WTC11 (cell line): ENCODE measurements around the gene C1orf35. TPM values are rescaled to one million over a fixed set of nuclear protein-coding genes. Genes with fewer than 3 reads are reported as not detected.

Experiments used
- ATAC-seq: fragments of 200-7000 bp; cut with Tn5 transposase; 2 replicates; pipeline ENCODE4 v1.10.0; 2021; ENCODE audit warnings: mild to moderate bottlenecking, moderate library complexity
- CTCF ChIA-PET: fragments of 300-600 bp; sonication (Branson Sonifier 250); formaldehyde crosslinking; loops from one replicate; lab custom pipeline; 2021; ENCODE audit warnings: antibody characterized with exemption; lab: Charles Lee
- POLR2A ChIA-PET: fragments of 350-600 bp; sonication (Branson Sonifier 250); formaldehyde crosslinking; loops from one replicate; lab custom pipeline; 2021; ENCODE audit warnings: antibody characterized with exemption; lab: Charles Lee
- DNase-seq: peaks from one replicate; pipeline ENCODE4 v3.0.0; 2021; ENCODE audit warnings: low spot score
- H3K27ac Mint-ChIP-seq: 2 replicates; pipeline ENCODE4 v1.8.0; 2021; ENCODE audit warnings: mixed read lengths
- H3K27me3 Mint-ChIP-seq: 2 replicates; pipeline ENCODE4 v1.8.0; 2021; ENCODE audit warnings: low read depth, mild to moderate bottlenecking, moderate library complexity, mixed read lengths
- H3K36me3 Mint-ChIP-seq: 2 replicates; pipeline ENCODE4 v1.8.0; 2021; ENCODE audit warnings: mixed read lengths
- H3K4me1 Mint-ChIP-seq: 2 replicates; pipeline ENCODE4 v1.8.0; 2022; ENCODE audit warnings: mixed read lengths
- H3K4me3 Mint-ChIP-seq: 2 replicates; pipeline ENCODE4 v1.8.0; 2021; ENCODE audit warnings: mild to moderate bottlenecking, moderate library complexity, mixed read lengths
- H3K9me3 Mint-ChIP-seq: 2 replicates; pipeline ENCODE4 v1.8.0; 2021; ENCODE audit warnings: mixed read lengths
- ATF3 ChIP-seq: sonication (generic); formaldehyde crosslinking; conservative IDR thresholded peaks from 2 replicates; pipeline ENCODE4 v1.8.1; 2022; ENCODE audit warnings: mild to moderate bottlenecking, missing genetic modification reagents
- CREM ChIP-seq: sonication (generic); formaldehyde crosslinking; IDR thresholded peaks from 2 replicates; pipeline ENCODE4 v1.8.1; 2022; ENCODE audit warnings: mild to moderate bottlenecking, missing genetic modification reagents, moderate library complexity
- ETV6 ChIP-seq: sonication (generic); formaldehyde crosslinking; IDR thresholded peaks from 2 replicates; pipeline ENCODE4 v1.8.1; 2022; ENCODE audit warnings: mild to moderate bottlenecking, missing genetic modification reagents
- GABPB1 ChIP-seq: sonication (generic); formaldehyde crosslinking; IDR thresholded peaks from 2 replicates; pipeline ENCODE4 v1.8.1; 2023; ENCODE audit warnings: mild to moderate bottlenecking, missing genetic modification reagents
- JAZF1 ChIP-seq: fragments of 250-450 bp; sonication (Bioruptor Pico); IDR thresholded peaks from 2 replicates; pipeline ENCODE4 v1.9.0; 2021; ENCODE audit warnings: moderate library complexity, mild to moderate bottlenecking, inconsistent platforms
- NFYB ChIP-seq: sonication (generic); formaldehyde crosslinking; conservative IDR thresholded peaks from 2 replicates; pipeline ENCODE4 v1.8.0; 2022; ENCODE audit warnings: low read depth, missing genetic modification reagents
- NR3C1 ChIP-seq: sonication (generic); formaldehyde crosslinking; conservative IDR thresholded peaks from 2 replicates; pipeline ENCODE4 v1.8.1; 2023; ENCODE audit warnings: low read depth, mild to moderate bottlenecking, missing genetic modification reagents
- PREB ChIP-seq: sonication (generic); formaldehyde crosslinking; IDR thresholded peaks from 2 replicates; pipeline ENCODE4 v1.8.1; 2022; ENCODE audit warnings: mild to moderate bottlenecking, missing genetic modification reagents, moderate library complexity, borderline replicate concordance
- RELA ChIP-seq: sonication (generic); formaldehyde crosslinking; IDR thresholded peaks from 2 replicates; pipeline ENCODE4 v1.8.1; 2022; ENCODE audit warnings: missing genetic modification reagents, mild to moderate bottlenecking, borderline replicate concordance
- TP53 ChIP-seq: sonication (generic); formaldehyde crosslinking; IDR thresholded peaks from 2 replicates; pipeline ENCODE4 v1.8.1; 2023; ENCODE audit warnings: mild to moderate bottlenecking, missing genetic modification reagents
- total RNA-seq: library from RNA; stranded (reverse); gene quantifications from 3 replicates; pipeline ENCODE4 v1.2.3, GENCODE V29; 2021
- TF ChIP-seq, protein P1 (sequence below): fragments of 200-600 bp; IDR thresholded peaks from 2 replicates; pipeline ENCODE4 v1.8.0; 2022; ENCODE audit warnings: antibody characterized with exemption
- TF ChIP-seq, protein P2 (sequence below): fragments of 250-450 bp; sonication (Bioruptor Pico); conservative IDR thresholded peaks from 2 replicates; pipeline ENCODE4 v1.9.0; 2021; ENCODE audit warnings: mild to moderate bottlenecking
- TF ChIP-seq, protein P3 (sequence below): sonication (generic); formaldehyde crosslinking; IDR thresholded peaks from 2 replicates; pipeline ENCODE4 v1.8.1; 2023; ENCODE audit warnings: mild to moderate bottlenecking, missing genetic modification reagents
- TF ChIP-seq, protein P4 (sequence below): sonication (generic); formaldehyde crosslinking; IDR thresholded peaks from 2 replicates; pipeline ENCODE4 v1.8.1; 2022; ENCODE audit warnings: low read depth, mild to moderate bottlenecking, moderate library complexity, missing genetic modification reagents, borderline replicate concordance
- TF ChIP-seq, protein P5 (sequence below): sonication (generic); formaldehyde crosslinking; IDR thresholded peaks from 2 replicates; pipeline ENCODE4 v1.8.1; 2023; ENCODE audit warnings: mild to moderate bottlenecking, missing genetic modification reagents, borderline replicate concordance

The C1orf35 gene
- total RNA-seq, 1 experiment from 2014 or later: 33.8 TPM

DNA sequence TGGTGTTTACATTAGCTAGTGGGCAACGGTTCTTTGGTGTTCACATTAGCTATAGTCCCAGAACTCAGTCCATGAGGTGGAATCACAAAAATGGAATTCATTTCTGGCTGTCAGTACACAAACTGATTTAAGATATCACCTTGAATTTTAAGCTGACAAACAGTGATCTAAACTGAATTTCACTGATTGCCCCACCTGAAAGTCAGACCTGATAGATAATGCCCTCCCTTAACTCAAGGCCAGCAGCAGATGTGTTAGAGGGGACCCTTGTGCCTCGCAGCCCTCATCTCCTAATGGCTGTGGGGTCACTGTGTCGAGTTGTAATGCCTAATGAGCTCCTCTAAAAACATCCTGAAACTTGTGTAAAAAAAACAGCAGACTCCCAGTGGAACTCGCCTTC lies 12.0 kb downstream of the C1orf35 start:
- ChIA-PET POLR2A (interaction anchor here (2.0 kb wide), 1 partner anchor 9 kb away, joined by 4 read pairs; the partner anchor contains the start of gene ARF1), CTCF (interaction anchor here (1.1 to 1.3 kb wide), 2 partner anchors 19 to 86 kb away, joined by 3 to 6 read pairs; no protein-coding TSS in a partner anchor)
- Mint-ChIP-seq H3K9me3 (peaks cover 11% of the 10 kb centered on the region), H3K4me1 (peaks cover 28% of the 10 kb centered on the region), H3K27me3 (no peaks in the 10 kb centered on the region), H3K4me3 (no peak overlapping the region), H3K27ac (no peak overlapping the region; the same call in 1 of the 2 replicates), H3K36me3 (peaks cover 35% of the 10 kb centered on the region)
- DNase-seq (no peak), ATAC-seq (no peak)
- TF ChIP-seq, protein P1, sequence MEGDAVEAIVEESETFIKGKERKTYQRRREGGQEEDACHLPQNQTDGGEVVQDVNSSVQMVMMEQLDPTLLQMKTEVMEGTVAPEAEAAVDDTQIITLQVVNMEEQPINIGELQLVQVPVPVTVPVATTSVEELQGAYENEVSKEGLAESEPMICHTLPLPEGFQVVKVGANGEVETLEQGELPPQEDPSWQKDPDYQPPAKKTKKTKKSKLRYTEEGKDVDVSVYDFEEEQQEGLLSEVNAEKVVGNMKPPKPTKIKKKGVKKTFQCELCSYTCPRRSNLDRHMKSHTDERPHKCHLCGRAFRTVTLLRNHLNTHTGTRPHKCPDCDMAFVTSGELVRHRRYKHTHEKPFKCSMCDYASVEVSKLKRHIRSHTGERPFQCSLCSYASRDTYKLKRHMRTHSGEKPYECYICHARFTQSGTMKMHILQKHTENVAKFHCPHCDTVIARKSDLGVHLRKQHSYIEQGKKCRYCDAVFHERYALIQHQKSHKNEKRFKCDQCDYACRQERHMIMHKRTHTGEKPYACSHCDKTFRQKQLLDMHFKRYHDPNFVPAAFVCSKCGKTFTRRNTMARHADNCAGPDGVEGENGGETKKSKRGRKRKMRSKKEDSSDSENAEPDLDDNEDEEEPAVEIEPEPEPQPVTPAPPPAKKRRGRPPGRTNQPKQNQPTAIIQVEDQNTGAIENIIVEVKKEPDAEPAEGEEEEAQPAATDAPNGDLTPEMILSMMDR: no peak
- TF ChIP-seq, protein P2, sequence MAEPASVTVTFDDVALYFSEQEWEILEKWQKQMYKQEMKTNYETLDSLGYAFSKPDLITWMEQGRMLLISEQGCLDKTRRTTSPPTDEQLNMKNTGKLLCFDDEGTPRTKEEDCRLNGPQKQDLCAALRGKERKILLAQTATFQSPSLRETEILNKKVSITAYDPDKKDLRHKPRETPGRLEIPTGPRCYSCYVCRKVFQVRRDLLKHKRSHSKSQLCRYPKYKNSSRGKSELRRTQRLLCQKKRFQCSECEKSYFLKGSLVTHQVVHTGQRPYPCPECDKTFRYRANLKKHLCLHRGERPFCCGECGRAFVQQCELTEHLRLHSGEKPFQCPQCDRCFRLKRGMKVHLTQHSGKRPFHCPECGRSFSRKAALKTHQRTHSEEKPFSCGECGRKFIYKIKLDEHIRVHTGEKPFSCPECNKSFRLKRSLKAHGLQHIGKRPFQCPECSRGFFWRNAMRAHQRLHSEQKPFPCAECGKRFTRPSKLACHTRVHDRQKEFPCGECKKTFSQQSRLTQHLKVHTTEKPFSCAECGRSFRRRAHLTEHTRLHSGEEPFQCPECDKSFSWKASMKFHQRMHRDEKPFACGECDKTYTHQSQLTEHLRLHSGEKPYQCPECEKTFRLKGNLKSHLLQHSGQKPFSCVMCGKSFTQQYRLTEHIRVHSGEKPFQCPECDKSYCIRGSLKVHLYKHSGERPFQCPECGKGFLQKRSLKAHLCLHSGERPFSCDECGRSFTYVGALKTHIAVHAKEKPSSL: no peak
- TF ChIP-seq NFYB (CRISPR knock-in tag) (no peak), JAZF1 (CRISPR knock-in tag) (no peak)

- no peak for DNase-seq
- TF ChIP-seq, protein P3, sequence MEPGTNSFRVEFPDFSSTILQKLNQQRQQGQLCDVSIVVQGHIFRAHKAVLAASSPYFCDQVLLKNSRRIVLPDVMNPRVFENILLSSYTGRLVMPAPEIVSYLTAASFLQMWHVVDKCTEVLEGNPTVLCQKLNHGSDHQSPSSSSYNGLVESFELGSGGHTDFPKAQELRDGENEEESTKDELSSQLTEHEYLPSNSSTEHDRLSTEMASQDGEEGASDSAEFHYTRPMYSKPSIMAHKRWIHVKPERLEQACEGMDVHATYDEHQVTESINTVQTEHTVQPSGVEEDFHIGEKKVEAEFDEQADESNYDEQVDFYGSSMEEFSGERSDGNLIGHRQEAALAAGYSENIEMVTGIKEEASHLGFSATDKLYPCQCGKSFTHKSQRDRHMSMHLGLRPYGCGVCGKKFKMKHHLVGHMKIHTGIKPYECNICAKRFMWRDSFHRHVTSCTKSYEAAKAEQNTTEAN: no peak
- TF ChIP-seq GABPB1 (CRISPR knock-in tag) (no peak), CREM (CRISPR knock-in tag) (no peak), ETV6 (CRISPR knock-in tag) (no peak), NR3C1 (CRISPR knock-in tag) (no peak), RELA (no peak)
- TF ChIP-seq, protein P4, sequence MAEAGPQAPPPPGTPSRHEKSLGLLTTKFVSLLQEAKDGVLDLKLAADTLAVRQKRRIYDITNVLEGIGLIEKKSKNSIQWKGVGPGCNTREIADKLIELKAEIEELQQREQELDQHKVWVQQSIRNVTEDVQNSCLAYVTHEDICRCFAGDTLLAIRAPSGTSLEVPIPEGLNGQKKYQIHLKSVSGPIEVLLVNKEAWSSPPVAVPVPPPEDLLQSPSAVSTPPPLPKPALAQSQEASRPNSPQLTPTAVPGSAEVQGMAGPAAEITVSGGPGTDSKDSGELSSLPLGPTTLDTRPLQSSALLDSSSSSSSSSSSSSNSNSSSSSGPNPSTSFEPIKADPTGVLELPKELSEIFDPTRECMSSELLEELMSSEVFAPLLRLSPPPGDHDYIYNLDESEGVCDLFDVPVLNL (CRISPR knock-in tag): no peak
- ChIA-PET CTCF (interaction anchor here (1.1 to 1.3 kb wide), 2 partner anchors 19 to 85 kb away, joined by 3 to 6 read pairs; no protein-coding TSS in a partner anchor), POLR2A (no interaction called here)
- no peak for ATAC-seq
- Mint-ChIP-seq H3K4me1 (peaks cover 28% of the 10 kb centered on the region), H3K4me3 (no peak overlapping the region), H3K9me3 (peaks cover 11% of the 10 kb centered on the region), H3K36me3 (peaks cover 33% of the 10 kb centered on the region), H3K27me3 (no peaks in the 10 kb centered on the region), H3K27ac (no peak overlapping the region; the same call in 1 of the 2 replicates)
Measured at GRCh38 chr1:228090613-228091081, 12.5 kb downstream of the C1orf35 start.

DNA sequence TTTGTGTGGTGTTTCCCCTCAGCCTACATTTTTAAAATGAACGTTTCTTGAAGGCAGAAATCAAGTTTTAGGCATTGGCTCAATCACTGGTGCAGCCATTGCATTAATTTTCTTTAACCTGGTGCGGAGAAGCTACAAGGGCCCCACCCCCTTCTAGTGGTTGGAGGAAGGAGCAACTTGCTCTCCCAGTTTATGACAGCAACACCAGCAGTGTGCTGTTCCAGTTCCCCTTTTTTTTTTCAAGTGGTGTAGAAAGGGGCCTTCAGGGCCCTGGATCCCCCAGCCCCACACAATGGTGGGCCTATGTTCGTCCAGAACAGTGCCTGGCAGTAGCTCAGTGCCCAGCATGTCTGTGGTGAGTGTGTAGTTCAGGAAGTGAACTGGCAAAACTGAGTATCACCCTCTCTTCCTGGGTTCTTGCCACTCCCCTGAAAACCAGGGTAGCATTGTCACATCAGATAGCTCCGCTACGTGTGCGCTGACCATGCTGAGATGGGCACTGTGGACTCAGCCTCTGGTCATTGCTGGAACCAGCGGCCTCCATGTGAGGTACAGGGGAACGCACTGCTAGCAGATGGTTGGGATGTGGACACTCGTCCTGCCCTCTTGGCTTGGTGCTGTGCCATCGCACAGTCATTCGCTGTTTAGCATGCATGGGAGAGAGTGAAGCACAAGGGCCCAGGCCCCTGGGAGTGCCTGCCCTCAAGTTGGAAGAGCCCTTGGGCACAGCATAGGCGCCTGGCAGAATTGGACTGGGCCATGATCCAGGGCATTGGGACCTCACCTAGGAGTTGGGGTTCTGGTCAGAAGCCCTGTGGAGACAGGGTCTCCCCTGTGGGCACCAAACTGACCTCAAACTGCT lies 13.4 kb downstream of the C1orf35 start:
- H3K4me1 Mint-ChIP-seq: peaks cover 33% of the 10 kb centered on the region
- TF ChIP-seq, protein P5, sequence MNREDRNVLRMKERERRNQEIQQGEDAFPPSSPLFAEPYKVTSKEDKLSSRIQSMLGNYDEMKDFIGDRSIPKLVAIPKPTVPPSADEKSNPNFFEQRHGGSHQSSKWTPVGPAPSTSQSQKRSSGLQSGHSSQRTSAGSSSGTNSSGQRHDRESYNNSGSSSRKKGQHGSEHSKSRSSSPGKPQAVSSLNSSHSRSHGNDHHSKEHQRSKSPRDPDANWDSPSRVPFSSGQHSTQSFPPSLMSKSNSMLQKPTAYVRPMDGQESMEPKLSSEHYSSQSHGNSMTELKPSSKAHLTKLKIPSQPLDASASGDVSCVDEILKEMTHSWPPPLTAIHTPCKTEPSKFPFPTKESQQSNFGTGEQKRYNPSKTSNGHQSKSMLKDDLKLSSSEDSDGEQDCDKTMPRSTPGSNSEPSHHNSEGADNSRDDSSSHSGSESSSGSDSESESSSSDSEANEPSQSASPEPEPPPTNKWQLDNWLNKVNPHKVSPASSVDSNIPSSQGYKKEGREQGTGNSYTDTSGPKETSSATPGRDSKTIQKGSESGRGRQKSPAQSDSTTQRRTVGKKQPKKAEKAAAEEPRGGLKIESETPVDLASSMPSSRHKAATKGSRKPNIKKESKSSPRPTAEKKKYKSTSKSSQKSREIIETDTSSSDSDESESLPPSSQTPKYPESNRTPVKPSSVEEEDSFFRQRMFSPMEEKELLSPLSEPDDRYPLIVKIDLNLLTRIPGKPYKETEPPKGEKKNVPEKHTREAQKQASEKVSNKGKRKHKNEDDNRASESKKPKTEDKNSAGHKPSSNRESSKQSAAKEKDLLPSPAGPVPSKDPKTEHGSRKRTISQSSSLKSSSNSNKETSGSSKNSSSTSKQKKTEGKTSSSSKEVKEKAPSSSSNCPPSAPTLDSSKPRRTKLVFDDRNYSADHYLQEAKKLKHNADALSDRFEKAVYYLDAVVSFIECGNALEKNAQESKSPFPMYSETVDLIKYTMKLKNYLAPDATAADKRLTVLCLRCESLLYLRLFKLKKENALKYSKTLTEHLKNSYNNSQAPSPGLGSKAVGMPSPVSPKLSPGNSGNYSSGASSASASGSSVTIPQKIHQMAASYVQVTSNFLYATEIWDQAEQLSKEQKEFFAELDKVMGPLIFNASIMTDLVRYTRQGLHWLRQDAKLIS (CRISPR knock-in tag): no peak
- no peak for TF ChIP-seq TP53
- TF ChIP-seq NR3C1 (CRISPR knock-in tag): no peak
- TF ChIP-seq, protein P3: no peak
- TF ChIP-seq RELA: no peak
- TF ChIP-seq PREB (CRISPR knock-in tag): no peak
- TF ChIP-seq ATF3 (CRISPR knock-in tag): no peak

More for the DNA sequence above, 13.4 kb downstream of the C1orf35 start:
- no peak overlapping the region for H3K4me3 Mint-ChIP-seq
- ATAC-seq: no peak
- H3K27ac Mint-ChIP-seq: no peak overlapping the region; the same call in 1 of the 2 replicates
- peaks cover 7% of the 10 kb centered on the region for H3K9me3 Mint-ChIP-seq
- ChIA-PET POLR2A (no interaction called here), CTCF (interaction anchor here (0.7 to 1.3 kb wide), 2 partner anchors 85 kb away, joined by 3 to 6 read pairs; no protein-coding TSS in a partner anchor)
- DNase-seq: no peak
- no peaks in the 10 kb centered on the region for H3K27me3 Mint-ChIP-seq
- peaks cover 28% of the 10 kb centered on the region for H3K36me3 Mint-ChIP-seq
